K562 (cell line): ENCODE results near the gene SLC25A2. TPM values are rescaled to one million over a fixed set of nuclear protein-coding genes. Genes with fewer than 3 reads are reported as not detected.

Source experiments
- BCLAF1 ChIP-seq, 2 experiments: fragments of 450-650 bp in 1 of 2; IDR thresholded peaks; 2 replicates each; pipeline ENCODE4 v1.6.1; 2011 to 2017; ENCODE audit warnings: low read depth in 2 of 2, antibody characterized with exemption in 1 of 2, borderline replicate concordance in 1 of 2, low read length in 1 of 2, mild to moderate bottlenecking in 1 of 2, mixed read lengths in 1 of 2; ENCODE audit not compliant: control insufficient read depth in 1 of 2
- BRD9 ChIP-seq: fragments of 450-650 bp; IDR thresholded peaks from 2 replicates; pipeline ENCODE4 v1.6.1; 2018; ENCODE audit warnings: low read depth; ENCODE audit not compliant: partially characterized antibody
- CBX3 ChIP-seq, 2 experiments: IDR thresholded peaks; 1 replicate in 1 of 2; 2 replicates in 1 of 2; pipeline ENCODE4 v1.6.1; 2012; ENCODE audit warnings: inconsistent platforms in 2 of 2, low read length in 2 of 2, borderline replicate concordance in 1 of 2, control low read depth in 1 of 2
- CCAR2 ChIP-seq: fragments of 200-400 bp; formaldehyde crosslinking; IDR thresholded peaks from 2 replicates; pipeline ENCODE4 v1.6.1; 2017; ENCODE audit warnings: mild to moderate bottlenecking, low read depth, low read length
- CEBPB ChIP-seq: fragments of 450-650 bp; IDR thresholded peaks from 2 replicates; pipeline ENCODE4 v1.6.1; 2016; ENCODE audit warnings: missing genetic modification characterization, missing compliant biosample characterization
- E4F1 ChIP-seq: fragments of 250-450 bp; sonication (Bioruptor Pico); IDR thresholded peaks from 2 replicates; pipeline ENCODE4 v1.5.0; 2021; ENCODE audit warnings: mild to moderate bottlenecking, borderline replicate concordance
- KHSRP ChIP-seq: fragments of 450-650 bp; IDR thresholded peaks from 2 replicates; pipeline ENCODE4 v1.6.1; 2017
- PHF20 ChIP-seq: fragments of 450-650 bp; IDR thresholded peaks from 2 replicates; pipeline ENCODE4 v1.6.1; 2018; ENCODE audit not compliant: partially characterized antibody
- TEAD2 ChIP-seq: fragments of 450-650 bp; IDR thresholded peaks from 2 replicates; pipeline ENCODE4 v1.6.1; 2016; ENCODE audit warnings: missing genetic modification characterization, control low read depth, missing compliant biosample characterization
- YBX1 ChIP-seq: fragments of 450-650 bp; IDR thresholded peaks from 2 replicates; pipeline ENCODE4 v1.7.1; 2016; ENCODE audit warnings: mild to moderate bottlenecking
- ZBTB11 ChIP-seq, 3 experiments: fragments of 200-800 bp in 1 of 3; fragments of 250-450 bp in 1 of 3; fragments of 450-650 bp in 1 of 3; sonication (Bioruptor Pico) in 1 of 3; sonication (Bioruptor generic) in 1 of 3; formaldehyde crosslinking in 1 of 3; IDR thresholded peaks; 2 replicates each; pipeline versions ENCODE4 v1.6.1 to v1.8.0; 2016 to 2022; ENCODE audit warnings: mild to moderate bottlenecking in 2 of 3, missing genetic modification characterization in 2 of 3, missing compliant biosample characterization in 1 of 3, moderate library complexity in 1 of 3
- ZNF77 ChIP-seq: fragments of 250-450 bp; sonication (Bioruptor Pico); IDR thresholded peaks from 2 replicates; pipeline ENCODE4 v1.5.0; 2020
- polyA plus RNA-seq, 8 experiments: library from polyadenylated mRNA; depleted of rRNA in 4 of 8; stranded (reverse) in 5 of 8; unstranded in 3 of 8; fragments of >200 nt; fragmentation: Nextera tagmentation in 2 of 8; fragmentation: Illumina TruSeq in 1 of 8; extraction: Ambion mirVana in 2 of 8; extraction: Trizol in 1 of 8; gene quantifications; 2 replicates each; pipeline versions ENCODE4 v1.2.1 to v1.2.3, GENCODE V29; 2011 to 2014; ENCODE audit warnings: inconsistent platforms in 1 of 8, missing spikeins in 1 of 8
- total RNA-seq, 7 experiments: library from RNA; depleted of rRNA in 6 of 7; stranded (reverse); fragments of >200 nt in 6 of 7; fragmentation: Illumina TruSeq in 2 of 7; extraction: Trizol in 2 of 7; gene quantifications; 2 replicates each; pipeline versions ENCODE4 v1.2.1 to v1.2.3, GENCODE V29; 2011 to 2021; ENCODE audit warnings: low replicate concordance in 1 of 7

Gene SLC25A2
- total and polyA plus RNA-seq, 9 of the 15 experiments (the other 6 are each of a cell fraction or from before 2014, with no cell fraction given): 0.09 to 0.11 (median 0.11) TPM; not detected in 6

GRCh38 chr5:141320225-141321169 lies 16.6 kb upstream of the SLC25A2 start, which contains the start of gene TAF7 (continued):
- TF ChIP-seq BCLAF1 (IDR thresholded peaks at IDR 0.05; ENCODE audit: borderline replicate concordance in 1 of 2, control insufficient read depth in 1 of 2, low read depth in 2 of 2, low read length in 1 of 2) (no peak), ZNF77 (no peak), CEBPB (no peak), E4F1 (CRISPR knock-in tag) (no peak), TEAD2 (tag) (no peak), BRD9 (peak; percentile 85), ZBTB11 (CRISPR knock-in tag; IDR thresholded peaks at IDR 0.05) (0 out of 6 replicates have a peak, but pooled peaks of 1 of the 3 experiments have one; percentile 29), KHSRP (no peak), PHF20 (peak; percentile 71), CCAR2 (no peak), YBX1 (no peak), CBX3 (IDR thresholded peaks at IDR 0.05; ENCODE audit: borderline replicate concordance in 1 of 2, low read length in 2 of 2) (peak in 1 of 2 experiments; percentile 21; a peak in 2 of 3 replicates)
